HG03520 (cell line): ENCODE results near the gene KLHL41.
A peak's percentile ranks its signal among the peaks of the same experiment; 100 is the strongest.
"Not testable (repeated sequence)": the region's sequence is repeated elsewhere in the genome, so short reads cannot be mapped to it uniquely, and the experiment has no call there.

Experiments
- ATAC-seq: cut with Tn5 transposase; IDR thresholded peaks from one replicate; pipeline ENCODE4 v1.9.1; 2021; ENCODE audit warnings: mild to moderate bottlenecking, moderate library complexity; ENCODE audit not compliant: unreplicated experiment

KLHL41 gene

DNA sequence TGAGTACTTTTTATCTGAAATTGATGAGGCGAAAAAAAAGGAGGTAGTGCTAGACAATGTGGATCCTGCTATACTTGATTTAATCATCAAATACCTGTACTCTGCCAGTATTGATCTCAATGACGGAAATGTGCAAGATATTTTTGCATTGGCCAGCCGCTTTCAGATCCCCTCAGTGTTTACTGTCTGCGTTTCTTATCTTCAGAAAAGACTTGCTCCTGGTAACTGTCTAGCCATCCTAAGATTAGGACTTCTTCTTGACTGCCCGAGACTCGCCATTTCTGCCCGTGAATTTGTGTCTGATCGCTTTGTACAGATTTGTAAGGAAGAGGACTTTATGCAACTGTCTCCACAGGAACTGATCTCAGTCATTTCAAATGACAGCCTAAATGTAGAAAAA is 453 bp downstream of the KLHL41 start:
- no peak for ATAC-seq

DNA sequence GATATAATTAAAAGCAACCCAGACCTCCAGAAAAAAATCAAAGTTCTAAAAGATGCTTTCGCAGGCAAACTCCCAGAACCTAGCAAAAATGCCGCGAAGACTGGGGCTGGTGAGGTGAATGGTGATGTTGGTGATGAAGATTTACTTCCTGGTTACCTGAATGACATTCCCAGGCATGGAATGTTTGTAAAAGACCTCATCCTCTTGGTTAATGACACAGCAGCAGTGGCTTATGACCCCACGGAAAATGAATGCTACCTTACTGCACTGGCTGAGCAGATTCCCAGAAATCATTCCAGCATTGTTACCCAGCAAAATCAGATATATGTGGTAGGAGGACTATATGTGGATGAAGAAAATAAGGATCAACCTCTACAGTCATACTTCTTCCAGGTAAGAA is 994 bp downstream of the KLHL41 start:
- ATAC-seq = no peak

DNA sequence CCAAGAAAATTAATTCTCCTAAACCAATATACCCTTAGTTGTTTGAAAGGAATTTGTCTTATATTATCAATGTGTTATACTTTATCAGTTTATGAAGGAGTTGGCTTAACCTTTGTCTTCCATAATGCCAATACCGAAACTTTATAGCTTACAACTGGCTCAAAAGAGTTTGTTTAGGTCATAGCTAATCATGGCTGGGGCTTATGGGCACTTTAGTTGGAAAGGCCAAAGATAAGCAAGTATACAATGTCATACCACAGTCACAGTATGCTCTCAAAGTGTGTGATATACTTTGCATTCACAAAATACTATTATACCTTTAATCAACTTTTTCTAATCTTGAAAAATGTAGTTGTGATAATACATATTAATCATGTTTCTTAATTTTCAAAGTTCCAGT is 2.3 kb downstream of the KLHL41 start:
- ATAC-seq = no peak

DNA sequence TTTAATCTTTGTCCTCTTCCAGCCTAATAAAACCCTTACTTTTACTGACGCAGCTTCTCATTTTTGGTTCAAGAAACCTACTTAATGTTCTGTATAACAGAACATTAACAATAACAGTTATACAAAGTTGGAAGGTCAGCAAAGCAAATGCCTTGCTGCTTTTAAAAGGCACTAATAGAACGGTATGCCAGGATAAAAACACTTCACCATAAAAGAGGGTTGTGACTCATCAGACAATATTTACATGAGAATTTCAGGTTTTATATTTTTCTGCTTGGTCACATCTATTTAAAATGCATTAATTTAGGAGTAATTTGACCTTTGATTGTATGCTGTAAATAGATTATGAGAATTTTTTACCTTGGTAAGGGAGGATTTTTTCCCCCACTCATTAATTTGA is 3.0 kb downstream of the KLHL41 start:
- ATAC-seq = no peak

DNA sequence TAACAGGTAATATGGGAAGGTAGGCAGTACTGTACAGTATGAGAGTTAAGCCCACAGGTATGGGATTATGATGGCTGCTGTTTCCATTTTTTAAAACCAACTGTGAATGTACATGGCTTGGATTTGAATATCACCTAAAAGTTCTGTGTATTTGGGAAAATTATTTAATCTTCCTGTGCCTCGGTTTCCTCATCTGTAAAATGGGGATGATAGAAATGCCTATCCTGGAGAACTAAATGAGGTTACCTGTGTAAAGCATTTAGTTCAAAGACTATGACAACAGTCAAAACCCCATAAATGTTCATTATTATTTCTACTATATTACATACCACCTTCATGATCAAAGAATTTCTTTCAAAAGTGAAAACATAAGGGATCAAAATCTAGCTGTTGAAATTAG is 3.6 kb downstream of the KLHL41 start:
- no peak for ATAC-seq

DNA sequence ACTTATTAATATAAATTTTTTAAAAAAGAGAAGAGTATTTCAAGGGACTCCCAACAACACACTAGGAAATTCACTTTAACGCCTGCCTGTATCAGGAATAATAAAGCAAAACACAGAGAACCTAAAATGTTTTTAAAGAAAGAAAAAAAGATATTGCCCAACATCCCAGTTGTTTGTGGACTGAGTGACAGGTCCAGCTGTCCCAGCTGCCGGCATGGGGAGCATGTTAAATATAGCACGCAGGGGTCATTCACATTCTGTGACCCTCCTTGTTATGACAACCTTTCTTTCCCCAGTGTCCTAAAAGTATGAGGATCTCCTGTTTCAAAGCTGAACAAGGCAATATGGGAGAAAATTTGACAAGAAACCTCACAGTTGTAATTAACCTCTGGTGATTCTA is 4.4 kb downstream of the KLHL41 start:
- ATAC-seq = no peak

DNA sequence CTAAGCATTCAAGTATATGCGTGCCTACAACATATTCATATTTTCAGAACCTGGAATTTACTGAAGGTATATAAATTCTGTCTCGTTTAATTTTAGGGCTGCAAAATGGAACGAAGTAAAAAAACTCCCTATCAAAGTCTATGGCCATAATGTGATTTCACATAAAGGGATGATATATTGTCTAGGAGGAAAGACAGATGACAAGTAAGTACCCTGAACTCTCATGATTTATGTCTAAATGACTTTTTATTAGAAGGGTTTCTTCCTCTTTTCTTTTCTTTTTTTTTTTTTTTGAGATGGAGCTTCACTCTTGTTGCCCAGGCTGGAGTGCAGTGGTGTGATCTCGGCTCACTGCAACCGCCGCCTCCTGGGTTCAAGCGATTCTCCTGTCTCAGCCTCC is 5.3 kb downstream of the KLHL41 start:
- not testable (repeated sequence) for ATAC-seq

DNA sequence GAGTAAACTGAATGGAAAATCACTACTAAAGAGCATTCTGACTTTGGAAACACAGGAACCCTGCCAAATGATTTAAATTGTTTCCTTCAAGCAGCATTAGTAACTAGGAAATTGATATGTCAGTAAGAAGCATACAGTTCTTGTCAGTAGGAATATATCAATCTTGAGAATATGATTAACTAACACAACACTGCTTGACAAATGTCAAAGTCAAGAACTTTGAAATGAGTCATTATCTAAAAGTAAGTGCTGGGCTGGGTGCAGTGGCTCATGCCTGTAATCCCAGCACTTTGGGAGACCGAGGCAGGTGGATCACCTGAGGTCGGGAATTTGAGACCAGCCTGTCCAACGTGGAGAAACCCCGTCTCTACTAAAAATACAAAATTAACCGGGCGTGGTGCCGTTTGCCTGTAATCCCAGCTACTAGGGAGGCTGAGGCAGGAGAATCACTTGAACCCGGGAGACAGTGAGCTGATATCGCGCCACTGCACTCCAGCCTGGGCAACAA is 7.0 kb downstream of the KLHL41 start:
- not testable (repeated sequence) for ATAC-seq

DNA sequence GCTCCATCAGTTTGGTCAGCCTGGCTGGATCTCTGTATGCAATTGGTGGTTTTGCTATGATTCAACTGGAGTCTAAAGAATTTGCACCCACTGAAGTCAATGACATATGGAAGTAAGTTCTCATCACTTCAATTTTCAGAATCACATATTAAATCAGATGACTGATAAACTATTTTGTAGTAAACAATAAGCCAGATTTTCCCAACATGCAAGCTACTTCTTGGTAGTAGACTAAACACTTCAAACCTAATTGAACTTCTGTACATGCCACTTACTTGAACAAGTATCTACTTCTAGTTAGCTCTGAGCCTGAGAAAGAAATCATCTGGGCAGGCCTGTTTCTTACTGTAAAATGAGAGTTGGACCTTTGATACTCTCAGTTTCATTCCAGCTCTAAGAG is 11.4 kb downstream of the KLHL41 start:
- no peak for ATAC-seq

DNA sequence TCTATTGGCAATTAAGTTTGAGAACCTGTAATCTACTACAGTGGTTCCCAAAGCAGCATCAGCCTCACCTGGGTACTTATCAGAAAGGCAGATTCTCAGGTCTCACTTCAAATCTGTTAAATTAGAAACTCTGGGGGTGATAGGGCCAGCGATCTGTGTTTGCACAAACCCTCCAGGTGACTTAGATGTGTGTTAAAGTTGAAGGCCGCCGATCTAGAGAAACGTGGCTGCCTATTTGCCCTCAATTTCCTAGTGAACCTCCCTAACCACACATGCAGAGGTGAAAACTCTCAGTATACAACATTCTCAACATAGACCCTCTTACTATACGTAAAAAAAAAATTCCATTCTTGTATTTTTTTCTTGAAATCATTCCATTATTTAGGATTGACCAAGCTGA is 14.2 kb downstream of the KLHL41 start:
- ATAC-seq = no peak

DNA sequence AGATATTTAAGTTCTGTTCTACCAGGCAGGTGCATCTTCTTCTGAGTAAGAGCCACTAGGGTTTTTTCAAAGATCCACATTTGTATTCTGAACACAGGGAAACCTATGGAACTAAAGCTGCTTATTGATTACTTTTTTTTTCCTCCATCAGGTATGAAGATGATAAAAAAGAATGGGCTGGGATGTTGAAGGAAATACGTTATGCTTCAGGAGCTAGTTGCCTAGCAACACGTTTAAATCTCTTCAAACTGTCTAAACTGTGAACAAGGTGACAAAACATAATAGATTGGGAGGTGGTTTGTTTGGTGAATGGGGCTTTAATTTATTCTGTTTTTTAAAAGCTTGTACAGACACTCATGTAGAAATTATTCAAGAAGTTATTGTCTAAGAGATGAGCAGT is 15.9 kb downstream of the KLHL41 start:
- no peak for ATAC-seq

DNA sequence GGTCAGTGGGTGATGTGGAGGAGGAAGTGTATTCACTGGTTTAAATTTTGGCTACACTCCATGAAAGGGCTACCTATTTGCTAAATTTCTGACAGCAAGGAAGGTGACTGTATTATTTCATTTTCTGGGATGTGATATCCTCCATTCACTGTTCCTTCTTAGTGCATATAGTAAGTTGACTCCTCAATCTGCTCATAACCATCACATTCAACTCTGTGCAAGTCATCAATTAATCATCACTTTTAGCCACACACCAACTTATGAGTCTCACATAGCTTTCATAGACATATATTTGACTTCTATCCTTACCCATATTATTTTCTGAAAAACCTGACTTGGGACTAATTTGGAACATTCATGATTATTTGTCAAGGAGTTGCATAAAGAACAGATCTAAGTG is 16.9 kb downstream of the KLHL41 start:
- ATAC-seq = no peak

DNA sequence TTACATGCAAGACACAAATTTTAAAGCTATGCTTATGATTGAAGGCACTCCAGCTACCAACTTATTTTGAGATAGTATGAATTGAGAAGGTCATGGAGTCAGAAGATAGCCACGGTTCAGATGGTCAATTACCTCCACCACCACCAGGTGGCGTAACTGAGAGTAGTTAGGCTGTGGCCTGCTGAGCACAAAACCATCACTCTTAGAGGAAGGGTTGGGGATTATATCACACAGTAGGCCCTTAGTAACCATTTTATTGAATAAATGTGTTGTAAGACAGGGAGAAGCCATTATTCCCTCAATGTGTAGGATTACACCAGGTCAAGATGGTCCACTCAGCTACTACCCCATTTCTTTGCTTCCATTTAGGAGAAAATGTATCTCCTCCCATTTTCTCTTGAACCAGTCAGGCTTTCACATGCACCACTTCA is 18.8 kb downstream of the KLHL41 start:
- ATAC-seq = peak; percentile 85

DNA sequence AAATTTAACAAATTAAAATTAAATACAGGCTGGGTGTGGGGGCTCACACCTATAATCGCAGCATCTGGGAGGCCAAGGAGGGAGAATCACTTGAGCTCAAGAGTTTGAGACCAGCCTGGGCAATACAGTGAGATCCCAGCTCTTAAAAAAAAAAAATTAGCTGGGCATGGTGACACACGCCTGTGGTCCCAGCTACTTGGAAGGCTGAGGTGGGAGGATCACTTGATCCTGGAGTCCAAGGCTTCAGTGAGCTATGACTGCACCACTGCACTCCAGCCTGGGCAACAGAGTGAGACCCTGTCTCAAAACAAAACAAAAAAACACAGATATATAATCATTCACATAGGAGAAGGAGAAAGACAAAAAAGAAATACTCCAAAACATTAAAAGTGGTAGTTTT is 30.0 kb downstream of the KLHL41 start:
- not testable (repeated sequence) for ATAC-seq

DNA sequence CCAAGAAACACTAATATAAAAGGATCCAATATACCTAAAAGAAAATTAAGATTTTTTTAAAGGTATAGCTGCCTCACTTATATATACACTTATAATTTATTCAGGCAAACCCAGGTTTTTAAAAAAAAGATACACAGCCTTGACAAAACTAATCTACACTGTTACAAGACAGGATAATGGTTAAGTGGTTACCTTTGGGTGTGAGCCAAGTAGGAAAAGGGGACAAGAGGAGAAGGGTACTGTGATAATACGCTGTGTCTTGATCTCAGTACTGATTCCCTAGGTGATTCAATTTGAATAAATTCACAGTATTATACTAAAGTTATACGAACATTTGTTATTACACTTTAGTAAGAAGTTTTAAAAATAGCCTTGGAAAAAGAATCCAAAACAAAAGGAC is 30.6 kb downstream of the KLHL41 start:
- ATAC-seq = no peak

DNA sequence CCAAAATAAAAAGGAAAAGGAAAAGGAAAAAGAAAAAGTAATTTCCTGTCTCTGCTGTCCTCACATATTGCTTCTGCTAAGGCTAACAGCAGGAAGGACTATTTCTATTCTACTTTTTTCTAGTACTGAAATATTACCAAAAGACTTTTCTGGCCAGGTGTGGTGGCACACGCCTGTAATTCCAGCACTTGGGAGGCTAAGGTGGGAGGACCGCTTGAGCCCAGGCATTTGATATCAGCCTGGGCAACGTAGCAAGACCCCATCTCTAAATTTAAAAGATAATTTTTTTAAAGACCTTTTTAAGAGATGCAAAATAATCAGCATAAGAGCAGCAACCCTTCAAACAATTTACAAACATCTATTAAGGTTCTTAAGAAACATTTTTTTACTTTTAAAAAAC is 32.9 kb downstream of the KLHL41 start:
- no peak for ATAC-seq

DNA sequence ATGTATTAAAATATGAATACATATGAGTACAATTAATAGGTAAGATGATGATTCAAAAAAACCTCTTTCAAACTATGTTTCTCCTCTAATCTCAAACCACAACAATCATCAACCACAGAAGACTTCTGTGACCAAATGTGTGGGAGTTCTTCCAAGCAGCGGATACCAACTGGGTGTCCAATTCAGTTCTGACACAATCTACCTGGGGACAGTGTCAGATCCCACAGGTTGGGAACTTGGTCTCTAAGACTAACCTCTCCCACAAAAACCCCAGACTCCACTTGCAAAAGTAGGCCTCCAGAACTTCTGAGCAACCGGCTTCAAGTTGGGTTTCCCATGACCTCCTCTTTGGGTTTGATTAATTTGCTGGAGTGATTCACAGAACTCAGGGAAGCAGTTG is 37.3 kb downstream of the KLHL41 start:
- ATAC-seq = no peak

DNA sequence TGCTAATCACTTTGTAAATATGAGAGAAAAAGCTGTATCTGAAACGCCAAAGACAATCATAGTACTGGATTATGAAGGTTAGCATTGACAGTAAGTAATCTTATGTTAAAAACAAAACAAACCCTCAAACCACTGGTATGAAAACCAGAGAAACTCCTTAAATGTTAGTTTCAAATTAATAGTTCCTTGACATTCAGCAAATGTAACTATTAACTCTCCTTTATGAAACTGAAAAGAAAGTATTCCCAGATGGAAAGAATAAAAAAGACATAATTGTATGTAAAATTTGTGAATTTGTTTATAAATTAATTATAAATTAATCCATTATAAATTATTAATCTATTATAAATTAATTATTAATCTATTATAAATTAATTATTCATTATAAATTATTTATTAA is 51.9 kb downstream of the KLHL41 start:
- no peak for ATAC-seq

DNA sequence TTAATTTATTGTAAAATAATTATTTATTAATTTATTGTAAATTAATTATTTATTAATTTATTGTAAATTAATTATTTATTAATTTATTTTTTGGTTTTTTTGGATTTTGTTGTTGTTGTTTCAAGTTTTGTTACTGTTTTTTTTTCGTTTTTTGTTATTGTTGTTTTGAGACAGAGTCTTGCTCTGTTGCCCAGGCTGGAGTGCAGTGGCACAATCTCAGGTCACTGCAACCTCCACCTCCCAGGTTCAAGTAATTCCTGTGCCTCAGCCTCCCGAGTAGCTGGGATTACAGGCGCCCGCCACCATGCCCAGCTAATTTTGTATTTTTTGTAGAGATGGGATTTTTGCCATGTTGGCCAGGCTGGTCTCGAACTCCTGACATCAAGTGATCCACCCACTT is 52.6 kb downstream of the KLHL41 start:
- ATAC-seq = not testable (repeated sequence)

DNA sequence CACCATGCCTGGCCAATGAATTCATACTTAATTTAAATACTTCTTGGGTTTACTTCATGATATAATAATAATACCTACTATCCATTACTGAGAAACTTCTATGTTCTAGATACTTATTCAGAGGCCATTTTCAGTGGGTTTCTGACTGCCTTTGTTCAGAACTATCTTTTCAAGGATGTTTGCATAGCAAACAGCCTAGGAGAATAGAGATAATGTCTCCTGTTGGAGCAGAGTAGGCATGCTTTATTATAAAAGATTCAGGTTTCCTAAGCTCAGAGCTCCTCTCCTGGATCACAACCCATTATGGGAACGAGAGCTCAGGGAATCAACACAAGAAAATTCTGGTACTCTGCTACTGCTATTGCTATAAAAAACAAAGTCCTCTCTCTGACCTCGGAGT is 53.0 kb downstream of the KLHL41 start:
- ATAC-seq = no peak

DNA sequence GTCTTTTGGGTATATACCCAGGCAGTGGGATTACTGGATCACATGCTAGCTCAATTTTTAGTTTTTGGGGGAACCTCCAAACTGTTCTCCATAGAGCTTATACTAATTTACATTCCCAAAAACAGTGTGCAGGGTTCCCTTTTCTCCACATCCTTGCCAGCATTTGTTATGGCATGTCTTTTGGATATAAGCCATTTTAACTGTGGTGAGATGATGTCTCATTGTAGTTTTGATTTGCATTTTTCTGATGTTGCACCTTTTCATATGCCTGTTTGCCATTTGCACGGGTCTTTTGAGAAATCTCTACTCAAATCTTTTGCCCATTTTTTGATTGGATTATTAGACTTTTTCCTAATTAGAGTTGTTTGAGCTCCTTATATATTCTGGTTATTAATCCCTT is 56.2 kb downstream of the KLHL41 start:
- ATAC-seq = no peak

DNA sequence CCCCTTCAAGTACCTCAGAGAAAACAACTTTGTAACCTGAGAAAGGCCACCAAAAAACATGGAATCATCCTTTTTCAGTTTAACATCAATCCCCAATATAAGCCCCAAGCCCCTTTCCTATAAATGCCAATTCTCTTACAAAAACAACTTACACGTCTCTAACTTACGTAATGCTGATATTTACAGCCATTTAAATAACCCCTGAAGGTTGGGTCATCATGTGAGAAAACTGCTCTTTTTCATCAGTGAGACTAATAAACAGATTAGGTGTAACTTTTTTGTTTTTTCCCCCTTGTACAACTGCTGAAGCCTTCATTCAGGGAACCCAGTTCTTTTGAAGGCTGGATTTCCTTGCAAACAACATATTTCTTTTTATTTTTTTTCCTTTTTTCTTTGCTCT is 60.4 kb downstream of the KLHL41 start:
- ATAC-seq = no peak

DNA sequence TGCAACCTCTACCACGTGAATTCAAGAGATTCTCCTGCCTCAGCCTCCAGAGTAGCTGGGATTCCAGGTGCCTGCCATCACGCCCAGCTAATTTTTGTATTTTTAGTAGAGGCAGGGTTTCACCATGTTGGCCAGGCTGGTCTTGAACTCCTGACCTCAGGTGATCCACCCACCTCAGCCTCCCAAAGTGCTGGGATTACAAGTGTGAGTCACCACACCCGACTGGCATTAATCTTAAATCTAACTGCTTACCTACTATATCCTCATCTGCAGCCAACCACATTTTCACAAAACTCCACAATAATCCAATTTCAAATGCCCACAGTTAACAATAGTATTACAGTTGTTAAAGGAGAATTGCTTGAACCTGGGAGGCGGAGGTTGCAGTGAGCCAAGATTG is 61.2 kb downstream of the KLHL41 start:
- ATAC-seq = not testable (repeated sequence)

DNA sequence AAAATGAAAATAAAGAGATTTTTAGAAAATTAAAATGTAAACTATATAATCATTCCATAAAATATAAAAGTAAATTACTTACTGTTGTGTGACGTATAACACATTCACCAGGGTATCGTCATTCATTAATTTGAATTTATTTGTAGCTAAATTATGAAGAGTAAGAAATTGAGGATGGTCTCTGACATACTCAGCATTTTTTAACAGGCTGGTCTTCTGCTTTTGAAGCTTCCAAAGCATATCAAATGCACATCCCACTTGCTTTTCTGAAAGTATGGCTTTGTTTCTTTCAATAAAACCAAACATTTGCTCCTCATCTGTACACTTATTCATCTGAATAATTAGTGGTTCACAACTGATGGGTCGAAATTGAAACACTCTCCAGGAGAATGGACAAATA is 62.1 kb downstream of the KLHL41 start:
- no peak for ATAC-seq
